Small intestine (tissue), 7 donors: ENCODE measurements around the gene DDX1. TPM values are rescaled to one million over a fixed set of nuclear protein-coding genes. Genes with fewer than 3 reads are reported as not detected.
"Not testable (repeated sequence)": the region's sequence is repeated elsewhere in the genome, so short reads cannot be mapped to it uniquely, and the experiment has no call there.

Experiments used
- DNase-seq, 2 donors: peaks; one replicate each; pipeline versions ENCODE4 v3.0.0 to v3.0.0-alpha.2; 2013
- FAIRE-seq: peaks from 2 replicates; lab custom pipeline; 2012; peaks lifted over from hg19 to GRCh38; lab: Jason Lieb, UNC
- H3K27ac ChIP-seq, 3 donors: one replicate each; pipeline ENCODE4 v1.5.1; 2013; ENCODE audit warnings: low read length in 2 of 3, mild to moderate bottlenecking in 2 of 3, control low read depth in 1 of 3, inconsistent platforms in 1 of 3, low read depth in 1 of 3, moderate library complexity in 1 of 3
- H3K27me3 ChIP-seq, 3 donors: one replicate each; pipeline ENCODE4 v1.6.1; 2013; ENCODE audit warnings: low read length in 3 of 3, inconsistent platforms in 1 of 3; ENCODE audit not compliant: control insufficient read depth in 3 of 3, insufficient read depth in 3 of 3
- H3K36me3 ChIP-seq, 3 donors: one replicate each; pipeline ENCODE4 v1.6.1; 2013; ENCODE audit warnings: low read length in 3 of 3, inconsistent platforms in 1 of 3, low read depth in 1 of 3, mild to moderate bottlenecking in 1 of 3, moderate library complexity in 1 of 3; ENCODE audit not compliant: control insufficient read depth in 3 of 3, insufficient read depth in 2 of 3
- H3K4me1 ChIP-seq, 3 donors: one replicate each; pipeline ENCODE4 v1.6.1; 2013; ENCODE audit warnings: low read length in 2 of 3, inconsistent platforms in 1 of 3, low read depth in 1 of 3, mild to moderate bottlenecking in 1 of 3, moderate library complexity in 1 of 3; ENCODE audit not compliant: control insufficient read depth in 3 of 3, insufficient read depth in 2 of 3
- H3K4me3 ChIP-seq, 3 donors: one replicate each; pipeline ENCODE4 v1.5.1; 2013; ENCODE audit warnings: low read length in 3 of 3, control low read depth in 1 of 3, inconsistent platforms in 1 of 3, low read depth in 1 of 3, mild to moderate bottlenecking in 1 of 3, moderate library complexity in 1 of 3
- H3K9me3 ChIP-seq, 2 donors: one replicate each; pipeline ENCODE4 v1.6.1; 2013; ENCODE audit warnings: low read depth in 1 of 2, low read length in 1 of 2; ENCODE audit not compliant: control insufficient read depth in 2 of 2, insufficient read depth in 1 of 2
- WGBS, 3 donors: extraction: QIAGEN DNeasy Blood & Tissue Kit; methylation state at CpG; one replicate each; pipeline ENCODE4 v1.1.7; 2013; 5-methylcytosine and 5-hydroxymethylcytosine counted together
- polyA plus RNA-seq, 4 donors: library from polyadenylated mRNA; stranded (reverse) in 3 of 4; unstranded in 1 of 4; fragments of 200-250 nt in 3 of 4; fragments of 120-200 nt in 1 of 4; gene quantifications; one replicate each; pipeline versions ENCODE4 v1.2.1 to v1.2.3, GENCODE V29; 2013
- donor health status: healthy with polysubstance abuse.
- donor health status: control.
- donor health status: control.
- donor health status: Bipolar disorder and iron deficiency.
- donor health status: healthy.

DDX1 gene
- polyA plus RNA-seq, 4 donors: 74.6 to 107 (median 79.4) TPM

DNA sequence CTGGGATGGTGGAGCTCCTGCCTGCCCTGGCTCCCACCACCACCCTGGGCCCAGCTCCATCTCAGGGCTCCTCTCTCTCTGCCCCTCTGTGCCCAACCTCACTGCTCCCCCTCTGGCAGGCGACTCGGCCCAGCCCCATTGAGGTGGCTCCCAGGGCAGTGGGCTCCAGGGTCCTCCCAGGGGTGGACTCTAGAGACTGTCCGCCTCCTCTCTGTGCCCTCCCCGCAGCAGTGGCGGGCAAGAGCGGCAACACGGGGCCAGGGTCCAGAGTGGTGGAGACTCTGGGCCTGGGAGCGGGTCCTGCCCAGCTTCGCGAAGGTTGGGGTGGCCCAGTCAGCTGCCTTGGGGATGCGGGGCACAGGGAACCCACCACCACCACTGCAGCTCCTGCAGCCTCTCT, 27.4 kb downstream of the DDX1 start:
- H3K9me3 ChIP-seq: no peaks in the 10 kb centered on the region
- FAIRE-seq (no peak), DNase-seq (no peak)
- no peaks in the 10 kb centered on the region for H3K27me3 ChIP-seq
- no peaks in the 10 kb centered on the region for H3K4me1 ChIP-seq
- no peak overlapping the region for H3K27ac ChIP-seq
- H3K4me3 ChIP-seq: no peak overlapping the region
- peaks cover 0 to 26% (median 17%) of the 10 kb centered on the region in 3 donors for H3K36me3 ChIP-seq
- 98 to 99% (median 99%) methylated on average over 10 to 11 of the region's 11 CpGs for WGBS, 3 donors

- 72 to 77% (median 74%) methylated on average over 5 of the region's 5 CpGs for WGBS, 3 donors
- Histone ChIP-seq H3K4me1 (no peaks in the 10 kb centered on the region), H3K9me3 (no peaks in the 10 kb centered on the region), H3K27me3 (no peaks in the 10 kb centered on the region), H3K27ac (no peak overlapping the region), H3K36me3 (peaks cover 0 to 26% (median 18%) of the 10 kb centered on the region in 3 donors), H3K4me3 (no peak overlapping the region)
- DNase-seq (no peak), FAIRE-seq (no peak)
Observed at GRCh38 chr2:15619510-15619909, 27.8 kb downstream of the DDX1 start.

GRCh38 chr2:15619938-15620337, 28.3 kb downstream of the DDX1 start:
- H3K27ac ChIP-seq: no peak overlapping the region
- H3K36me3 ChIP-seq: peaks cover 0 to 26% (median 20%) of the 10 kb centered on the region in 3 donors
- no peaks in the 10 kb centered on the region for H3K4me1 ChIP-seq
- no peak for DNase-seq
- H3K9me3 ChIP-seq: no peaks in the 10 kb centered on the region
- no peak for FAIRE-seq
- 95 to 98% (median 96%) methylated on average over 4 of the region's 4 CpGs for WGBS, 3 donors
- H3K4me3 ChIP-seq: no peak overlapping the region
- H3K27me3 ChIP-seq: no peaks in the 10 kb centered on the region

- H3K27ac ChIP-seq: no peak overlapping the region
- H3K27me3 ChIP-seq: no peaks in the 10 kb centered on the region
- no peak overlapping the region for H3K4me3 ChIP-seq
- 95 to 98% (median 98%) methylated on average over 2 of the region's 2 CpGs for WGBS, 3 donors
- FAIRE-seq (no peak), DNase-seq (no peak)
- no peaks in the 10 kb centered on the region for H3K4me1 ChIP-seq
- H3K36me3 ChIP-seq: peaks cover 0 to 26% (median 21%) of the 10 kb centered on the region in 3 donors
- no peaks in the 10 kb centered on the region for H3K9me3 ChIP-seq
Observed at GRCh38 chr2:15620340-15620739, 28.7 kb downstream of the DDX1 start.

GRCh38 chr2:15620857-15621471, 29.3 kb downstream of the DDX1 start:
- WGBS, 3 donors: 97 to 100% (median 99%) methylated on average over 4 of the region's 4 CpGs
- DNase-seq: no peak
- no peaks in the 10 kb centered on the region for H3K4me1 ChIP-seq
- no peak overlapping the region for H3K27ac ChIP-seq
- H3K9me3 ChIP-seq: no peaks in the 10 kb centered on the region
- H3K36me3 ChIP-seq: peaks cover 0 to 23% (median 21%) of the 10 kb centered on the region in 3 donors
- H3K4me3 ChIP-seq: no peak overlapping the region
- H3K27me3 ChIP-seq: no peaks in the 10 kb centered on the region
- no peak for FAIRE-seq

DNA sequence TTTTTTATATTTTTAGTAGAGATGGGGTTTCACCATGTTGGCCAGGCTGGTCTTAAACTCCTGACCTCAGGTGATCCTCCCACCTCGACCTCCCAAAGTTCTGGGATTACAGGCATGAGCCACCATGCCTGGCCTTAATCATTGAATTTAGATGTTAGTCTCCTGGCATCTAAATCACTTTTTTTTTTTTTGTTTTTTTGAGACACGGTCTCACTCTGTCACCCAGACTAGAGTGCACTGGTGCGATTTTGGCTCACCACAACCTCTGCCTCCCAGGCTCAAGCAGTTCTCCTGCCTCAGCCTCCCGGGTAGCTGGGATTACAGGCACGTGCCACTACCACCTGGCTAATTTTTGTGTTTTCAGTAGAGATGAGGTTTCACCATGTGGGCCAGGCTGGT, 29.8 kb downstream of the DDX1 start:
- H3K27ac ChIP-seq, H3K27me3 ChIP-seq, FAIRE-seq, DNase-seq, H3K4me1 ChIP-seq, H3K9me3 ChIP-seq, H3K4me3 ChIP-seq: not testable (repeated sequence)
- WGBS, 3 donors: 95 to 99% (median 96%) methylated on average over 5 of the region's 5 CpGs
- H3K36me3 ChIP-seq: peaks cover 0 to 23% (median 21%) of the 10 kb centered on the region in 3 donors

DNA sequence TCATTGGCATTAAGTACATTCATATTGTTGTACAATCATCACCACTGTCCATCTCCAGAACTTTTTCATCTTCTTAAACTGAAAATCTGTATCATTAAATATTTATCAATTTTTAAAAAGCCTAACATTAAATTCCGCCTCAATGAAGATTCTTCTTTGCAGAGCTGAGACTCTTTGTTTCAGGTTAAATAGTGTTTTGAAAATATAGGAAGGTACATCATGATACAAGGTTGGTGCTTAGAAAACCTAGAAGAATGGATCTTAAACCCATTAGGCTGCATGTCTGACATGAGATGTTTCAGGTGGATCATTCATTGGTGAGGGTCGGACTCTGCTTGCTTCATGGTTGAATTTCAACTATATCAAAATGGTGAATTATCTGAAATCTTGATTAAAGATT, 30.5 kb downstream of the DDX1 start:
- H3K4me3 ChIP-seq: no peak overlapping the region
- DNase-seq: no peak
- no peaks in the 10 kb centered on the region for H3K4me1 ChIP-seq
- FAIRE-seq: no peak
- WGBS, 3 donors: 97 to 99% (median 97%) methylated on average over 2 of the region's 2 CpGs
- H3K9me3 ChIP-seq: no peaks in the 10 kb centered on the region
- no peaks in the 10 kb centered on the region for H3K27me3 ChIP-seq
- no peak overlapping the region for H3K27ac ChIP-seq
- peaks cover 0 to 23% (median 21%) of the 10 kb centered on the region in 3 donors for H3K36me3 ChIP-seq

DNA sequence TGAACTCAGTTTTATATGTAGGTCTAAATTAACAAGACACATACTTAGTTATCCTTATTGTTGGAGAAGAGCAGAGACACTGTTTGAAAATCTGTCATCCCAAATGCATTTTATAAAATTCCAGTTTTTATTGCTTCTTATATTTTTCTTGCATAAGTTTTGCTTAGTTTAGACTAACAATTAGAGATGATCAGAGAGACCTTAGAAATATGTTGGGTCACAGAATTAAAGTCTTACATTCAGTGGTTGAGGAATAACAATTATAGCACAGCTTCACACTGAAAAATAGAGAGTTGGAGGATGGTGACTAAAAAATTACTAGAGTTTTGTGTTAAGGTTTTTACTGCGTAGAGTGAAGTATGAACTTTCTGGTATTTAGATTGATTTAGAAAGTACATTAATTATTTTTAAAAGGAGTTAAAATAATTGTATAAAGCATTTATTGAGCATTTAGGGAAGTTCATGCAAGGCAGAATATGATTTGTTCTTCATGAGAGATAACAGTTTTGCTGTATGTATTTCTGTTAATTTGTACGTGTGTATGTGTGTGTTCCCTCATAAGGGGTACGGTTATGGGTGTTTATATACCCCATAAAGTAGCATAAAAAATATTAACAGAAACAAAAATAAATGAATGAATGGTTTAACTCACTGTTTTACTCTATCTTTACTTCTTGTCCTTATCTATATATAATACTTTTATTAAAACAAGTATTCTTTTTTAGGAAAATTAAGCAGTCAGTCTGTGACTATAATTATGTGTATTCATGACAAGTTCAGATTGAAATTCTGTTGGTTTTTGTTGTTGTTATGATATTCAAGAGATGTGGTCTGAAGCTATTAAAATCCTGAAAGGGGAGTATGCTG, 31.2 kb downstream of the DDX1 start:
- peaks cover 0 to 23% (median 21%) of the 10 kb centered on the region in 3 donors for H3K36me3 ChIP-seq
- peak; percentile 15 for FAIRE-seq

More for the DNA sequence above, 31.2 kb downstream of the DDX1 start:
- Histone ChIP-seq H3K4me3 (no peak overlapping the region), H3K27me3 (no peaks in the 10 kb centered on the region), H3K4me1 (no peaks in the 10 kb centered on the region), H3K27ac (no peak overlapping the region), H3K9me3 (no peaks in the 10 kb centered on the region)
- DNase-seq: no peak
- WGBS, 3 donors: 96 to 99% (median 98%) methylated on average over 3 of the region's 3 CpGs
